HG02642 (cell line): ENCODE measurements around the gene LHX4.

ENCODE experiments used
- ATAC-seq: cut with Tn5 transposase; IDR thresholded peaks from one replicate; pipeline ENCODE4 v1.9.1; 2021; ENCODE audit warnings: mild to moderate bottlenecking; ENCODE audit not compliant: unreplicated experiment, poor library complexity

The LHX4 gene

GRCh38 chr1:180268556-180269075 is 38.6 kb downstream of the LHX4 start:
- no peak for ATAC-seq

- ATAC-seq, result no peak
These were observed 39.8 kb downstream of the LHX4 start for GRCh38 chr1:180269645-180270529.

- no peak for ATAC-seq
These were observed 40.6 kb downstream of the LHX4 start for GRCh38 chr1:180270530-180271271.

GRCh38 chr1:180271272-180272255 is 41.5 kb downstream of the LHX4 start:
- no peak for ATAC-seq

GRCh38 chr1:180272395-180272794 is 42.3 kb downstream of the LHX4 start:
- no peak for ATAC-seq

- ATAC-seq, result no peak
These were observed 43.0 kb downstream of the LHX4 start for GRCh38 chr1:180273066-180273465.

- ATAC-seq, result no peak
These were observed 44.2 kb downstream of the LHX4 start for GRCh38 chr1:180274221-180274620.

GRCh38 chr1:180275726-180276125 is 45.7 kb downstream of the LHX4 start:
- ATAC-seq, result no peak

GRCh38 chr1:180277476-180278193 is 47.6 kb downstream of the LHX4 start:
- ATAC-seq, result no peak

GRCh38 chr1:180278194-180278515 is 48.1 kb downstream of the LHX4 start:
- ATAC-seq, result no peak

GRCh38 chr1:180278596-180279395 is 48.7 kb downstream of the LHX4 start:
- ATAC-seq, result no peak

GRCh38 chr1:180279651-180280050 is 49.6 kb downstream of the LHX4 start:
- no peak for ATAC-seq

- ATAC-seq, result peak; percentile 68
These were observed 50.6 kb downstream of the LHX4 start for GRCh38 chr1:180280617-180281016.

- no peak for ATAC-seq
These were observed 51.4 kb downstream of the LHX4 start for GRCh38 chr1:180281490-180281889.

- no peak for ATAC-seq
These were observed 52.5 kb downstream of the LHX4 start for GRCh38 chr1:180282401-180283044.

GRCh38 chr1:180283098-180283497 is 53.0 kb downstream of the LHX4 start:
- no peak for ATAC-seq

GRCh38 chr1:180286417-180286816 is 56.4 kb downstream of the LHX4 start:
- no peak for ATAC-seq

- no peak for ATAC-seq
These were observed 58.1 kb downstream of the LHX4 start for GRCh38 chr1:180287988-180288705.
